Panc1 (cell line): ENCODE data around the gene MAPK7.

ENCODE experiments used
- POLR2AphosphoS5 ChIP-seq: IDR thresholded peaks from 2 replicates; pipeline ENCODE4 v1.6.1; 2012; ENCODE audit warnings: mild to moderate bottlenecking, low read depth, low read length, moderate library complexity
- TF ChIP-seq, protein P1 (sequence below): fragments of 450-650 bp; IDR thresholded peaks from 2 replicates; pipeline ENCODE4 v1.5.1; 2017; ENCODE audit warnings: mild to moderate bottlenecking
- TF ChIP-seq, protein P2 (sequence below), 2 experiments: IDR thresholded peaks; 2 replicates each; pipeline ENCODE4 v1.6.1; 2011 to 2012; ENCODE audit warnings: low read depth in 2 of 2, control low read depth in 1 of 2, low read length in 1 of 2, mild to moderate bottlenecking in 1 of 2, moderate library complexity in 1 of 2; ENCODE audit not compliant: insufficient read depth in 1 of 2

- TF ChIP-seq, protein P1, sequence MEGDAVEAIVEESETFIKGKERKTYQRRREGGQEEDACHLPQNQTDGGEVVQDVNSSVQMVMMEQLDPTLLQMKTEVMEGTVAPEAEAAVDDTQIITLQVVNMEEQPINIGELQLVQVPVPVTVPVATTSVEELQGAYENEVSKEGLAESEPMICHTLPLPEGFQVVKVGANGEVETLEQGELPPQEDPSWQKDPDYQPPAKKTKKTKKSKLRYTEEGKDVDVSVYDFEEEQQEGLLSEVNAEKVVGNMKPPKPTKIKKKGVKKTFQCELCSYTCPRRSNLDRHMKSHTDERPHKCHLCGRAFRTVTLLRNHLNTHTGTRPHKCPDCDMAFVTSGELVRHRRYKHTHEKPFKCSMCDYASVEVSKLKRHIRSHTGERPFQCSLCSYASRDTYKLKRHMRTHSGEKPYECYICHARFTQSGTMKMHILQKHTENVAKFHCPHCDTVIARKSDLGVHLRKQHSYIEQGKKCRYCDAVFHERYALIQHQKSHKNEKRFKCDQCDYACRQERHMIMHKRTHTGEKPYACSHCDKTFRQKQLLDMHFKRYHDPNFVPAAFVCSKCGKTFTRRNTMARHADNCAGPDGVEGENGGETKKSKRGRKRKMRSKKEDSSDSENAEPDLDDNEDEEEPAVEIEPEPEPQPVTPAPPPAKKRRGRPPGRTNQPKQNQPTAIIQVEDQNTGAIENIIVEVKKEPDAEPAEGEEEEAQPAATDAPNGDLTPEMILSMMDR = no peak
- TF ChIP-seq, protein P2, sequence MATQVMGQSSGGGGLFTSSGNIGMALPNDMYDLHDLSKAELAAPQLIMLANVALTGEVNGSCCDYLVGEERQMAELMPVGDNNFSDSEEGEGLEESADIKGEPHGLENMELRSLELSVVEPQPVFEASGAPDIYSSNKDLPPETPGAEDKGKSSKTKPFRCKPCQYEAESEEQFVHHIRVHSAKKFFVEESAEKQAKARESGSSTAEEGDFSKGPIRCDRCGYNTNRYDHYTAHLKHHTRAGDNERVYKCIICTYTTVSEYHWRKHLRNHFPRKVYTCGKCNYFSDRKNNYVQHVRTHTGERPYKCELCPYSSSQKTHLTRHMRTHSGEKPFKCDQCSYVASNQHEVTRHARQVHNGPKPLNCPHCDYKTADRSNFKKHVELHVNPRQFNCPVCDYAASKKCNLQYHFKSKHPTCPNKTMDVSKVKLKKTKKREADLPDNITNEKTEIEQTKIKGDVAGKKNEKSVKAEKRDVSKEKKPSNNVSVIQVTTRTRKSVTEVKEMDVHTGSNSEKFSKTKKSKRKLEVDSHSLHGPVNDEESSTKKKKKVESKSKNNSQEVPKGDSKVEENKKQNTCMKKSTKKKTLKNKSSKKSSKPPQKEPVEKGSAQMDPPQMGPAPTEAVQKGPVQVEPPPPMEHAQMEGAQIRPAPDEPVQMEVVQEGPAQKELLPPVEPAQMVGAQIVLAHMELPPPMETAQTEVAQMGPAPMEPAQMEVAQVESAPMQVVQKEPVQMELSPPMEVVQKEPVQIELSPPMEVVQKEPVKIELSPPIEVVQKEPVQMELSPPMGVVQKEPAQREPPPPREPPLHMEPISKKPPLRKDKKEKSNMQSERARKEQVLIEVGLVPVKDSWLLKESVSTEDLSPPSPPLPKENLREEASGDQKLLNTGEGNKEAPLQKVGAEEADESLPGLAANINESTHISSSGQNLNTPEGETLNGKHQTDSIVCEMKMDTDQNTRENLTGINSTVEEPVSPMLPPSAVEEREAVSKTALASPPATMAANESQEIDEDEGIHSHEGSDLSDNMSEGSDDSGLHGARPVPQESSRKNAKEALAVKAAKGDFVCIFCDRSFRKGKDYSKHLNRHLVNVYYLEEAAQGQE (IDR thresholded peaks at IDR 0.05; ENCODE audit: insufficient read depth in 1 of 2, low read depth in 2 of 2, low read length in 1 of 2) = no peak
- no peak for TF ChIP-seq POLR2AphosphoS5
Measured at GRCh38 chr17:19386051-19386929, 8.0 kb downstream of the MAPK7 start.
